OCI-LY7 (cell line): ENCODE measurements around the gene CTBP2. TPM values are rescaled to one million over a fixed set of nuclear protein-coding genes. Genes with fewer than 3 reads are reported as not detected.

Experiments used
- BruUV-seq: library from RNA; stranded (reverse); fragments of 400-500 nt; replicated peaks from 2 replicates; lab custom pipeline; 2021; lab: Mats Ljungman, UMichigan
- CTCF ChIA-PET: fragments of 300-600 bp; sonication (Branson Sonifier 250); formaldehyde crosslinking; loops from one replicate; lab custom pipeline; 2022; ENCODE audit warnings: antibody characterized with exemption; ENCODE audit not compliant: unreplicated experiment; lab: Charles Lee
- POLR2A ChIA-PET: fragments of 300-600 bp; sonication (Branson Sonifier 250); formaldehyde crosslinking; loops from one replicate; lab custom pipeline; 2022; ENCODE audit warnings: antibody characterized with exemption; lab: Charles Lee
- DNase-seq: peaks from one replicate; pipeline ENCODE4 v3.0.0-alpha.2; 2015; ENCODE audit warnings: low spot score
- H2AFZ ChIP-seq: fragments of 200-600 bp; sonication (generic), shearing (Covaris generic); 2 replicates; pipeline ENCODE4 v1.6.1; 2014; ENCODE audit warnings: mild to moderate bottlenecking, antibody characterized with exemption, low read length, moderate library complexity
- H3K27ac ChIP-seq: fragments of 200-600 bp; sonication (generic); 2 replicates; pipeline ENCODE4 v1.5.1; 2014; ENCODE audit warnings: mixed run types, low read depth, mild to moderate bottlenecking, moderate library complexity, low read length, inconsistent platforms; ENCODE audit not compliant: poor library complexity, severe bottlenecking
- H3K36me3 ChIP-seq: fragments of 200-600 bp; sonication (generic); 2 replicates; pipeline ENCODE4 v1.6.1; 2014; ENCODE audit warnings: mild to moderate bottlenecking, antibody characterized with exemption, low read length, moderate library complexity, mixed read lengths; ENCODE audit not compliant: insufficient read depth
- H3K4me1 ChIP-seq: fragments of 200-600 bp; sonication (generic); 2 replicates; pipeline ENCODE4 v1.5.1; 2014; ENCODE audit warnings: mild to moderate bottlenecking, low read length; ENCODE audit not compliant: insufficient read depth, poor library complexity, severe bottlenecking
- H3K4me2 ChIP-seq: fragments of 200-600 bp; sonication (generic); 2 replicates; pipeline ENCODE4 v1.6.1; 2014; ENCODE audit warnings: mild to moderate bottlenecking, low read length
- H3K4me3 ChIP-seq: fragments of 200-600 bp; sonication (generic); 2 replicates; pipeline ENCODE4 v1.5.1; 2014; ENCODE audit warnings: mild to moderate bottlenecking, low read depth, low read length; ENCODE audit not compliant: poor library complexity, severe bottlenecking
- H3K79me2 ChIP-seq: fragments of 200-600 bp; sonication (generic); 2 replicates; pipeline ENCODE4 v1.6.1; 2016; ENCODE audit warnings: low read depth, mild to moderate bottlenecking, low read length, moderate library complexity, mixed read lengths; ENCODE audit not compliant: insufficient read depth
- H3K9me2 ChIP-seq: fragments of 200-600 bp; sonication (generic); 2 replicates; pipeline ENCODE4 v1.6.1; 2016; ENCODE audit warnings: mild to moderate bottlenecking, low read length, mixed read lengths; ENCODE audit not compliant: insufficient read depth
- H3K9me3 ChIP-seq: fragments of 200-600 bp; sonication (generic); 2 replicates; pipeline ENCODE4 v1.6.1; 2014; ENCODE audit warnings: mild to moderate bottlenecking, mixed run types, low read length, mixed read lengths
- H4K20me1 ChIP-seq: fragments of 200-600 bp; sonication (generic); 2 replicates; pipeline ENCODE4 v1.6.1; 2014; ENCODE audit warnings: mild to moderate bottlenecking, antibody characterized with exemption, low read length, moderate library complexity, mixed read lengths; ENCODE audit not compliant: insufficient read depth
- EZH2phosphoT487 ChIP-seq: fragments of 200-600 bp; sonication (generic); IDR thresholded peaks from 2 replicates; pipeline ENCODE4 v1.6.1; 2018; ENCODE audit warnings: low read depth, borderline replicate concordance, mild to moderate bottlenecking, mixed run types, antibody characterized with exemption, low read length, moderate library complexity, mixed read lengths
- intact Hi-C: fragments of 100-400 bp; cut with micrococcal nuclease; formaldehyde crosslinking; loops from one replicate; pipeline ENCODE4 v1.10.0; 2022; ENCODE audit not compliant: unreplicated experiment
- total RNA-seq, 2 experiments: library from RNA; depleted of rRNA in 1 of 2; stranded (reverse); fragments of >200 nt in 1 of 2; shearing (Covaris generic) in 1 of 2; gene quantifications; 2 replicates each; pipeline ENCODE4 v1.2.3, GENCODE V29; 2014 to 2022
- TF ChIP-seq, protein P1 (sequence below): fragments of 200-600 bp; sonication (generic); conservative IDR thresholded peaks from 2 replicates; pipeline ENCODE4 v1.5.1; 2014; ENCODE audit warnings: mild to moderate bottlenecking, antibody characterized with exemption, low read length, moderate library complexity, mixed read lengths

Gene CTBP2
- total RNA-seq, 2 experiments from 2014 or later: not detected

DNA sequence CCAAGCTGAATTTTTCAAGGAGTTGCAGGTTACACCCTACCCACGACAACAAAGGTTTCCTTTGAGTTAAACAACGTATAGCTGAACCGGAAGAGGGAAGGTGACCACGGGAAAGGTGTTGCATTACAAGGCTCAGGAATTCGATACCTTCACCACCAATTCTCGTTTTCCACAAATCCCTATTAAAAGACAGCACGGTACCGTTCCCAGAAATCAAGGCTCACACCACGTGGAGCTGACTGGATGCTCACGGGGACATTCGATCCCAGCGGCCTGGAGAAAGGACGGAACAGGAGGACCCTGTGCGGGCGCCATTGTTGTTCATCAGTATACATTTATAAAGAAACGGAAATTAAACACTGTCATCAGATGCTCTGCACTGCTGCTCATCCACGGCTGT is 56.4 kb downstream of the CTBP2 start:
- CTCF ChIA-PET: no interaction called here

DNA sequence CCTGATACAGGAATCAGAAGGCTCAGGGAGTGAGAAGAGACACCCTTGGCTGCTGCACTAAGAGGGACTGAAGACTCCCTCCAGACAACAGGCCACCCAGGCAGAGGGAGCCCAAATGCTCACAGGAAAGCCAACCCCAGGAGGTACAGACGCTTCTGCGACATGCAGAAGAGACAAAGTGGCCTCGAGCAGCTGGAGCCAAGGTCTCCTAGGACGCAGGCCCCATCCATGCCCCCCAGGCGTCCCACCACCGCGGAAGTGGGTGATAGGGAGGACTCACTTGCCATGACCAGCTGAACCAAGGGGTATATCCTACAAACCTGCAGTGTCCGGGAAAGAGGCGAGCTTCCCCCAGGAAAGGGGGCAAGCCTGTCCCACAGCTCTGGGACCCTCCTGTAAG is 56.9 kb downstream of the CTBP2 start:
- BruUV-seq: no TSS peak
- CTCF ChIA-PET: no interaction called here
- no peaks in the 10 kb centered on the region for H4K20me1 ChIP-seq

More for the DNA sequence above, 56.4 kb downstream of the CTBP2 start:
- POLR2A ChIA-PET: interaction anchor here (0.6 to 0.8 kb wide), 2 partner anchors 12 to 273 kb away, joined by 3 read pairs; no protein-coding TSS in a partner anchor
- BruUV-seq: no TSS peak
- Histone ChIP-seq H3K4me2 (no peak overlapping the region), H3K79me2 (no peaks in the 10 kb centered on the region), H2AFZ (no peak overlapping the region), H3K9me2 (no peaks in the 10 kb centered on the region), H3K9me3 (no peaks in the 10 kb centered on the region), H3K4me3 (no peak overlapping the region), H3K36me3 (no peaks in the 10 kb centered on the region), H4K20me1 (no peaks in the 10 kb centered on the region), H3K4me1 (no peaks in the 10 kb centered on the region), H3K27ac (no peak overlapping the region)
- TF ChIP-seq, protein P1, sequence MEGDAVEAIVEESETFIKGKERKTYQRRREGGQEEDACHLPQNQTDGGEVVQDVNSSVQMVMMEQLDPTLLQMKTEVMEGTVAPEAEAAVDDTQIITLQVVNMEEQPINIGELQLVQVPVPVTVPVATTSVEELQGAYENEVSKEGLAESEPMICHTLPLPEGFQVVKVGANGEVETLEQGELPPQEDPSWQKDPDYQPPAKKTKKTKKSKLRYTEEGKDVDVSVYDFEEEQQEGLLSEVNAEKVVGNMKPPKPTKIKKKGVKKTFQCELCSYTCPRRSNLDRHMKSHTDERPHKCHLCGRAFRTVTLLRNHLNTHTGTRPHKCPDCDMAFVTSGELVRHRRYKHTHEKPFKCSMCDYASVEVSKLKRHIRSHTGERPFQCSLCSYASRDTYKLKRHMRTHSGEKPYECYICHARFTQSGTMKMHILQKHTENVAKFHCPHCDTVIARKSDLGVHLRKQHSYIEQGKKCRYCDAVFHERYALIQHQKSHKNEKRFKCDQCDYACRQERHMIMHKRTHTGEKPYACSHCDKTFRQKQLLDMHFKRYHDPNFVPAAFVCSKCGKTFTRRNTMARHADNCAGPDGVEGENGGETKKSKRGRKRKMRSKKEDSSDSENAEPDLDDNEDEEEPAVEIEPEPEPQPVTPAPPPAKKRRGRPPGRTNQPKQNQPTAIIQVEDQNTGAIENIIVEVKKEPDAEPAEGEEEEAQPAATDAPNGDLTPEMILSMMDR: no peak
- TF ChIP-seq EZH2phosphoT487: no peak
- DNase-seq: no peak
- intact Hi-C loops: no loop called here

DNA sequence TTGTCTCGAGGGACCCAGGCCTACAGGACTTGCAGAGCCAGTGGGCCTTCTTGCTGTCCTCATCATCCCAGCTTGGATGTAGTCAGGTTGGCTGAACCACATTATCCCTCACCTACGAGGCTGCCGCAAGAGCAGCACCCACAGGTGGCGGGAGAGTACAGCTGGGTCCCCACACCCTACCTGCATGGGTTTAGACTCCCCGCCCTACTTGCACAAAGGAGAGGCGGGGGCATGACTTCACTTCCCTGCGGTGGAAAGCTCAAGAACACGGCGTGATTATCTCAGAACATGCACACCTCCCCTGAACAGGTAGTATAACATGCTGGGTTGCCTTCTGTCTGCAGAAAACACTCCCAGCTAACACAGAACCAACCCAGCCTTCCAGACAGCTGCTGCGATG is 57.5 kb downstream of the CTBP2 start:
- Histone ChIP-seq H3K79me2 (no peaks in the 10 kb centered on the region), H3K27ac (no peak overlapping the region), H4K20me1 (no peaks in the 10 kb centered on the region), H3K9me2 (no peaks in the 10 kb centered on the region), H3K4me3 (no peak overlapping the region), H3K36me3 (no peaks in the 10 kb centered on the region), H3K9me3 (no peaks in the 10 kb centered on the region), H2AFZ (no peak overlapping the region), H3K4me1 (no peaks in the 10 kb centered on the region), H3K4me2 (no peak overlapping the region)
- DNase-seq: peak; percentile 7
- ChIA-PET POLR2A (no interaction called here), CTCF (no interaction called here)
- no peak for TF ChIP-seq EZH2phosphoT487
- TF ChIP-seq, protein P1: 0 out of 2 replicates have a peak, but pooled peaks have one; percentile 12
- intact Hi-C loops: no loop called here
- BruUV-seq: no TSS peak

More for the DNA sequence above, 56.9 kb downstream of the CTBP2 start:
- H3K4me2 ChIP-seq: no peak overlapping the region
- no peaks in the 10 kb centered on the region for H3K4me1 ChIP-seq
- no peak for DNase-seq
- H3K79me2 ChIP-seq: no peaks in the 10 kb centered on the region
- intact Hi-C loops: no loop called here
- TF ChIP-seq, protein P1: no peak
- no peak for TF ChIP-seq EZH2phosphoT487
- no peaks in the 10 kb centered on the region for H3K9me3 ChIP-seq
- POLR2A ChIA-PET: interaction anchor here (0.8 kb wide), 1 partner anchor 12 kb away, joined by 3 read pairs; no protein-coding TSS in a partner anchor
- H3K27ac ChIP-seq: no peak overlapping the region
- no peak overlapping the region for H2AFZ ChIP-seq
- H3K36me3 ChIP-seq: no peaks in the 10 kb centered on the region
- no peak overlapping the region for H3K4me3 ChIP-seq
- H3K9me2 ChIP-seq: no peaks in the 10 kb centered on the region
